ENCODE measurements around the gene PSIP1.
"Not testable (repeated sequence)": the region's sequence is repeated elsewhere in the genome, so short reads cannot be mapped to it uniquely, and the experiment has no call there.

The PSIP1 gene

DNA sequence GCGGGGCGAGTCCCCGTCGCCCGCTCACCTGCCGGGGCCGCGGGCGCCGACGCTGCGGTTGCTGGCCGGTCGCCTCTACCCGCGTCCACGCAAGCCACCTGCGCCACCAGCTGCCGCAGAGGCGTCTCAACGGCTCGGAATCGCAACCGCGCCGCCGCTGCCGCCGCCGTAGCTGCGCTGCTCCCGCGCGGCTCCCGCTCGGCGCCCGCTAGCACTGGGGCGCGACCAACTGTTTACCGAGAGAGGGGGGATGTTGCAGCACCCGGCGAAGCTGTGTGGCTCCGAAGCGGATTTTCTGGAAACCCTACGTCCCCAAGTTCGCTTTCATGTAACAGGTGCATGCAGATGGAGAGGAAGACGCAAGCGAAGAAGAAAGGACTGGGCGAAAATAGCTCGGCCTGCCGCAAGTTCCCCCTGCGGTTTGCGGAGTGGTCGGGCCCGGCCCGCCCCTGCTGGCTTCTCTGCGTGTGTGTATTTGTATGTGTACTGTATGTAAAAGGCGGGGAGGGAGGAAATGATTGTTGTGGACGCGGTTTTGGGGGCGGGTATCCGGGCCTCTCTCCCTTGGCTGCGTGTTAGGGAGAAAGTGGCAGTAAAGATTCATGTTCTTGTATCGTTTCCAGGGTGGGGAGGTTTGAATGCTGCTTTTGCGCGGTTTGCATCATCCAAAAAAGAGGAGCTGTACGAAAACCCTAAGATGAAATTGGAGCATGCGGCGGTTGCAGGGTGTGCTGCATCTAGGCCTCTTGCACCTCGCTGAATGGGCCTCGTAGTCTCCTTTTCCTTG is at the start of gene PSIP1:
PSIP1 (minus strand) TSS at position 182 of the 787 bp plus-strand sequence. CDS start 782 bp downstream, outside the sequence.
- peak; percentile 89 for DNase-seq (ENCODE audit: low spot score)

DNA sequence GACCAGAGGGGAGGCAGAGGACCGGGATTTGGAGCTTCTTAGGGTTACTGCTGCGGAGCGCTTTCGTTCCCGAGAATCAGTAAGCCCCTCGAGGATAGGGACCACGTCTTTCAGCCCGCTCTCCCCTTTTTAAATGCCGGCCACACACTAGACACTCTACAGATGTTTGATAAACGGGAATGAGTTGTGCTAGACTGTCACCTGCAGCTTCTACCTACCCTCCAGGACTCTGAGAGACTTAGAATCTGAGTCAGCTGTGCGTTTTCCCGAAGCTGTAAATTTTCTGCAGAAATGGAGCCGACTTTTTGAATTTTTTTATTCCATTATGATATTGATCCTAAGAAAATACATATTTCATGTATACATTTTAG is 42.7 kb upstream of the PSIP1 start:
- DNase-seq (ENCODE audit: low spot score): no peak

DNA sequence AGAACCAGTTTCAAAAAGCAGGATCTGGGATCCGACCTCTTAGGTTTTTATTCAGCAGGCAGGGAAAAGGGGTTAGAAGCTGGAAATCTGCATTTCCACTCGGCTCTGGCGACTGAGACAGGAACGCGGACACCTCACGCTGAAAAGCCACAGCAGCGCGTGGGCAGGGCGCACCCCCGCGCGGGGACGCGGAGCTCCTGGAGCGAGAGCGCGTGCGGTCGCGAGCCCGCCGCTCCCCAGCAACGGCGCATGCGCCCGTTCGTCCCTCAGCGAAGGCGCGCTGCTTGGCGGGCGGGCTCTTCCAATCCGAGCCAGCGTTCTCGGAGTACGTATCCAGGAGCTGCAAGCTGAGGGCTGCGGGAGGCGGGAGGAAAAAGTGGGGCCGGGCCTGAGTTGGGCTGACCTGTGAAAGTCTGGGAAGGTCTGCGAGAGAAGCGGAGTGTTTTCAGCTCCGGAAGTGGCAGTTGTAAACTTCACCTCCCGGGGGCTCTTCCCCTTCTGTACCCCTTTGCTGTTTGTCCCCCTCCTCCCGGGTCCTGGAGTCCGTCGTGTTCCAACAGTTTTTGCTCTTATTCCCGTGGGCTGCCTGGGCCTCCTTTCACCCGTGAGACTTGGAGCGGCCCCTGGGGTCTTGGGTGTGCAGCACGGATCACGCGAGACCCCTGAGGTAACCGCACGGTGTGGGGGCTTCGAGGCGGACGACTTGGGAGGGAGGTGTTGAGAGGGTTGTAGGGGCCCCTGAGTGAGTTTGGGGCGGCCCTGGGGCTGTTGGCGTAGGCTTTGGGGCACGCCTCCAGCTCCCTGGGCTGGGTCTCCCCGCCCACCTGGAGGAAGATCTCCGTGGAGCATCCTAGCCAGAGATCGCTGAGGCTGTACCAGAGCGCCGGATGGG is 42.1 kb upstream of the PSIP1 start, which contains the start of gene CCDC171:
CCDC171 (plus strand) TSS at position 408 of the 892 bp plus-strand sequence. CDS start 11,046 bp downstream, outside the sequence.
- DNase-seq (ENCODE audit: low spot score): peak; percentile 74

DNA sequence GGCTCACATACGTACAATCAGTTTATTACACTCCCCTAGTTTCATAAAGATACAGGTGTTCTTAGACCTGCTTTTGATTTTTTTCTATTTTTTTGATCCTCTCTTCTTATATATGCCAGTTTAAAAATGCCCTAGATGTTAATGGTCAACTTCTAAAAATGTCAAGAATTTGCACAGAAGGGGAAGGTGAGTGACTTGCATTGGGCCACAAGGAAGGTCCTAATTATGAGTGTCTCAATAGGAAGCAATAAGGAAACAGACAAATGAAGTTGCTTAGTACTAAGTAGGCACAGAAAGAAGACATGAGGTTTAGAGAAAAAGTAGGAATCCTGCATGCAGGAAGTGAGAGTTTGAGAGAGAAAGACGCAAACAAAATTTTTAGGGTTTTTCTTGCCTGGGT is 38.8 kb upstream of the PSIP1 start:
- DNase-seq (ENCODE audit: low spot score): no peak

DNA sequence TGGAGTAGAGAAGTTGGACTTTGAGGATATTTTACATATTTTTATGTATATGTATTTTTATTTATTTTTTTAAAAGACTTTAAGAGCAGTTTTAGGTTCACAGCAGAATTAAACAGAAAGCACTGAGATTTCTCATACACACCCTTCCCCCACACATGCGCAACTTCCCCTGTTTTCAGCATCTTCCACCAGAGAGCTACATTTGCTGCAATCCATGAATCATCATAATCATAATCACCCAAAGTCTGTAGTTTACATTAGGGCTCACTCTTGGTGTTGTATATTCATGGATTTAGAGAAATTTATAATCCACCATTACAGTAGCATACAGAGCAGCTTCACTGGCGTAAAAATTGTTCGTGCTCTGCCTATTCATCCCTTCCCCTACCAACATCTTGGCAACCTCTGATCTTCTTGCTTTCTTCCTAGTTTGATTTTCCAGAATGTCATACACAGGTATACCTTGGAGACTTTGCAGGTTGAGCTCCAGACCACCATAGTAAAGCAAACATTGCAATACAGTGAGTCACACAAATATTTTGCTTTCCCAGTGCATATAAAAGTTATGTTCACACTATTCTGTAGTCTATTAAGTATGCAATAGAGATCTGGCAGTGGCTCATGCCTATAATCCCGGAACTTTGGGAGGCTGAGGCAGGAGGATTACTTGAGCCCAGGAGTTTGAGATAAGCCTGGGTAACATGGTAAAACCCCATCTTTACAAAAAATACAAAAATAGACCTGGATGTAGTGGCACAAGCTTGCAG is 32.5 kb upstream of the PSIP1 start:
- no peak for DNase-seq (ENCODE audit: low spot score)

- no peak for DNase-seq (ENCODE audit: low spot score)
These were observed 31.9 kb upstream of the PSIP1 start for GRCh38 chr9:15542624-15543023.

DNA sequence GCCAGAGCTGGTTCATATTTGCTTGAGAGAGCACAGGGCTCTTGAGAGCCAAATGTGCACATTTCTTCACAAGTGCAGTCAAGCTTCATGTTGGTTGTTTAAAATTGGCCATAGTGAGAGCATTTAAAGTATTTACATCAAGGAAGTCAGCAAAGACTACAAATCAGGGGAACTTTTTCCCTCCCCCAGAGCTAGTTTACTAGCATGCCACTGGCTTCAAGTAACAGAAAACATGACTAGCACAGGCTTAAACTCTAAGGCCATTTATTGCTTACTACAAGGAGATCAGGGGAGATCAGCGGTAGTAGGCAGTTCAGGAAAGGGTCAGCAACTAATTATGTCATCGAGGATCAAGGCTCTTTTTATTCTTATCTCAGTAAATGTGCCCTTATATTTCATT is 31.1 kb upstream of the PSIP1 start:
- DNase-seq (ENCODE audit: low spot score): no peak

- no peak for DNase-seq (ENCODE audit: low spot score)
These were observed 20.6 kb upstream of the PSIP1 start for GRCh38 chr9:15531380-15531779.

DNA sequence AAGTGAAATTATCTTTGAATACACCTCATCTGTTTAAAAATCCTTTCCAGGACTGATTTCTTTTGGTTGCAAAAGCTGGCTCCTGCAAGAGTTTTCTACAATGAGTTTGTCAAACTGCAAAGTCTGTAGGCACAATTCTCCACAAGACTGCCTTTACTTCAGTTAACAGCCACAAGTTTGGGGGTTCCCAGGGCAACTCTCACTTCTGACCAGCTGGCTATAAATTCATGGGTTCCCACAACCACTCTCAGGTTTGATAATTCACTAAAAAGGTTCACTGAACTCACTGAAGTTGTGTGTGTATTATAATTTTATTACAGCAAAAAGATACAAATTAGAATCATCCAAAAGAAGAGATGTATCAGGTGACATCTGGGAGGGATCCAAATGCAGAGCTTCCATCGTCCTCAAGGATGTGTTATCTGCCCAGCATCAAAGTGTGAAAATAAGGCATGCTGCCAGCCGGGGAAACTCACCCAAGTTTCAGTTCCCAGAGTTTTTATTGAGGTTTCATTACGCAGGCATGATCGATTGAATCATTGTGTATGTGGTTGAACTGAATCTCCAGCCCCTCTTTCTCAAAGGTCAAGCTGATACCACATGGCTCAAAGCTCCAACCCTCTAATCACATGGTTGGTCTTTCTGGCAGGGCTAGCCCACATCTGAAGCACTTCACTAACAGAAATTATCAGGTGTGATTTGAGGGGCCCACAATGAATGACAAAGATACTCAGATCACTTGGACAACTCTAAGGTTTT is 19.0 kb upstream of the PSIP1 start:
- no peak for DNase-seq (ENCODE audit: low spot score)

DNA sequence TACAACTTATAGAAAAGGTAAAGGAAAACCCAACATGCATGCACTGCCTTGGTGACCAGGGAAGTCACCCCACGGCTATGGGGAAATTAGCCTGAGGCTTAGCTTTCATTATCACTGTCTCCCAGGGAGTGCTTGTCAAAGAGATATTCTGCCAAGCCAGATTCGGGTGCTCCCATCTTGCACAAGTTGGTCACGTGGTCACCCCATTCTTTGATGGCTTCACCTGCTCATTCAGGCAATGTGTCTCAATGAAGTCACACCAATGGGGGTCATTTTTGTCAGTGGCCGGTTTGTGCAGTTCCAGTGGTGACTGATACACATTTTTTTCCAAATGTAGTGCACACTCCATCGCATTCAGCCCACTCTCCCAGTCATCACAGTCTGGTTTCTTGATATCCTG is 16.3 kb upstream of the PSIP1 start:
- DNase-seq (ENCODE audit: low spot score): not testable (repeated sequence)

DNA sequence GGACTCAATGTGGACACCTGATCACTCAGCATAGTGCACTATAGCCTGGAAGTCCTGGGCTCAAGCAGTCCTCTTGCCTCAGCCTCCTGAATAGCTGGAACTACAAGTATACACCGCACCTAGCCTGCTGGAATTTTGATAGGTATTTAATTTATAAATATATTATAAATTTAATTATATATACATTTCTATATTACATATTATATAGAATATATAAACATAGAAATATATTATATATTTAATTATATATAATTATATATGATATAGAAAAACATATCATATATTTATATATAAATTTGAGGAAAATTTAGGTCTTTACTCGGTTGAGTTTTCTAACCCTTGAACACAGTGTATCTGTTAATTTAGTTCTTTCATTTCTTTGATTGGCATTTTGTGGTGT is 15.2 kb upstream of the PSIP1 start:
- no peak for DNase-seq (ENCODE audit: low spot score)

DNA sequence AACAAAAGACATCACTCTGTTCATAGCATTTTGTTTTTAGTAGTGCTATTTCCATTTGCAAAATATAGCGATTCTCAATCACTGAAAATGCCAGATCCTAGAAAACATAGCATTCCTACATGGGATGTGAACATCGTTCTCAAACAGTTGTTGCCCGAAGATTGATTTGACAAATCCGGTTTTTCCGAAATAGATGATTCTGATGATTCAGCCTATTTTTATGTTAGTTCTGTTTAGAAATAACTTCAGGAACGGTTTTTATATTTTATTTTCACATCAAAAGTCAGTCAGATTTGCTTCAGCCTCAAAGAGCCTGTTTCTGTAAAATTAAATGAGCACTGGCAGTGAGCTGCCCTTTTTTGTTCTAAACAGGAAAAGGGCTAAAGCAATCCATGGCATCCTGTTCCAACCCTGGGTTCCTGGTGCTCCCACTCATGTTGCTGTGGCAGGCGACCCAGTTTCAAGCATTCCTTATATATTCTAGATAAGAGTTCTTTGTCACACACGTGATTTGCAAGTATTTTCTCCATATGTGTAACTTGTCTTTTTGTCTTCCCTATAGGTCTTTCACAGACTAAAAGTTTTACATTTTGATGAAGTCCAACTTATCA is 14.2 kb upstream of the PSIP1 start:
- DNase-seq (ENCODE audit: low spot score): no peak

GRCh38 chr9:15522130-15522755 is 11.5 kb upstream of the PSIP1 start:
- DNase-seq (ENCODE audit: low spot score): no peak

DNA sequence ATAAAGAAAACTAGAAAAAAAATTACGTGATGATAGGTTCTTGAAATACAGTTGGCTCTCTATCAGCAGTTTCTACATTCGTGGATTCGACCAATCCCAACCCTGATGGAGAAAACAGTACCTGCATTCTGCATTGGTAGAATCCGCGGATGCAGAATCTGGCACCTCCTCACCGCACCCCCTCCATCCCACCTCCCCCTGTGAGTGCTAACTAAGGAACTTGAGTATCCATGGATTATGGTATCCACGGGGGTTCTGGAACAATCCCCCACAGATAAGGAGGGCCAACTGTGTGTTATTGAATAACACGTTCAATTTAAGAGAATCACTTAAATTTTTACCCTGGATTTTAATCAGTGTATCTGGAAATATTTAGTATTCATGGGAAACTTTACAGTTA is 10.5 kb upstream of the PSIP1 start:
- no peak for DNase-seq (ENCODE audit: low spot score)

- no peak for DNase-seq (ENCODE audit: low spot score)
These were observed 9.1 kb upstream of the PSIP1 start for GRCh38 chr9:15519831-15520230.

DNA sequence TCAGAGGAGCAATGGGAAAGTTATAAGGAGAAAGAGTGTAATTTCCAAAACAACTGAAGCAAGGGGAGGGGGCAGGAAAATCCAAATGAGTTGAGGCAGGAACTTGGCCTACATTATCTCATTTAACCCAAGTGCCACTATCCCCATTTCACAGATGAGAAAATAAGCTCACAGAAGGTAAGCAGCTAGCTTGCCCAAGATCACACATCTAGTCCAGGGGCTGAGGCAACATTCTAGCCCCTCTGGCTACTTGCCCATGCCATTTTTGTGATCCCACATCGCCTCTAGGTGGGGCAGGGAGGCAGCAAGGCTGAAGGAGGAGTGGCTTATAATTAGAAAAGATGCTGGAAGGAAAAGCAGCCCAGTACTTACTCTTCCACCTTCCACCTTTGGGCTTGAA is 2.6 kb upstream of the PSIP1 start:
- peak; percentile 16 for DNase-seq (ENCODE audit: low spot score)

- DNase-seq (ENCODE audit: low spot score): no peak
These were observed 2.1 kb upstream of the PSIP1 start for GRCh38 chr9:15512889-15513288.

- no peak for DNase-seq (ENCODE audit: low spot score)
These were observed 1.4 kb upstream of the PSIP1 start for GRCh38 chr9:15512204-15512603.

DNA sequence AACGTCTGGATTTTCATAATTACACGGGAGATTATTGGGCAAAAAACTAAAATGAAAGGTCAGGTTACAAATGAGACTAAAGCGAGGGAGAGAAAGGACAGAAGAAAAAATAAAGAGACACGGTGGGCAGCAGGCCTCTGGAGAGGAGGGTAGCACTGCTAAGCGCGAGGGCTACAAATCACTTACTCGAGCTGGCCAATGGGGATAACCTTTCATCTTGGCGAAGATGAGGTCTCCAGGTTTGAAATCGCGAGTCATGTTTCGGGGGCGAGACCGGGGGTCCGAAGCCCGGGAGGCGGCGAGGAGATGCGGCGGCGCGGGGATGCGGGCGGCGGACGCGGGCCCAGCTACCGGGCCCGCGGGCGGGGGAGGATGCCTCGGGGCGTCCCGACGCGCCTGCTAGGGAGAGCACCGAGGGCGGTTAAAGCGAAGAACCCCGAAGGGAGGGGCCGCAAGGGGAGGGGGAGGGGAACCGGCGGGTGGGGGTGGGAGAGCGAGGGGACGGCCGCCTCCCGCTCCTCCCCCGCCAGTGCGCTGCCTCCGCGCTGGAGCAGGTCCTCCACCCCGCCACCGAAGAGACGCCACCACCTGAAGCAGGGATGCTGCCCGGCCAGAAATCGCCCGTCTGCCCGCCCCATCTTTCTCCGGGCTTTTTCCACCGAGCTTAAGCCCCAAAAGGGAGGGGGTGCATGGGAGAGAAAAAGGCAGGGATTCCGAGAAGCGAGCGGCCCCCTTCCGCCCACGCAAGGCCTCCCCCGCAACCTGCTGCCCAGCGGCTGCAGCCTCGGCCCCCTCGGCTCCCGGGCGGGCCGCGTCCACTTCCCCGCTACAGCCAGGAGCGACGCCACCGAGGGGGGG is 610 bp downstream of the PSIP1 start:
- peak; percentile 54 for DNase-seq (ENCODE audit: low spot score)

- DNase-seq (ENCODE audit: low spot score): no peak
These were observed 4.8 kb downstream of the PSIP1 start for GRCh38 chr9:15505921-15506320.
